Fibroblast of the aortic adventitia (primary cell): ENCODE data around the gene ZNF14. TPM values are rescaled to one million over a fixed set of nuclear protein-coding genes. Genes with fewer than 3 reads are reported as not detected.
"Not testable (repeated sequence)": the region's sequence is repeated elsewhere in the genome, so short reads cannot be mapped to it uniquely, and the experiment has no call there.

Source experiments
- DNase-seq: peaks from one replicate; pipeline ENCODE4 v3.0.0-alpha.2; 2010; ENCODE audit warnings: low read depth
- H3K4me3 ChIP-seq: 2 replicates; pipeline ENCODE4 v1.5.1; 2011; ENCODE audit warnings: low read depth, mild to moderate bottlenecking, control low read depth, low read length, moderate library complexity
- total RNA-seq: library from RNA; depleted of rRNA; stranded (reverse); fragments of >200 nt; gene quantifications from 2 replicates; pipeline ENCODE4 v1.2.3, GENCODE V29; 2012; ENCODE audit warnings: low replicate concordance
- TF ChIP-seq, protein P1 (sequence below): IDR thresholded peaks from 2 replicates; pipeline ENCODE4 v1.5.1; 2011; ENCODE audit warnings: mild to moderate bottlenecking, low read length, control low read depth, inconsistent platforms; ENCODE audit not compliant: insufficient read depth

Gene ZNF14
- total RNA-seq, 1 donor, result 4.6 TPM

- TF ChIP-seq, protein P1, sequence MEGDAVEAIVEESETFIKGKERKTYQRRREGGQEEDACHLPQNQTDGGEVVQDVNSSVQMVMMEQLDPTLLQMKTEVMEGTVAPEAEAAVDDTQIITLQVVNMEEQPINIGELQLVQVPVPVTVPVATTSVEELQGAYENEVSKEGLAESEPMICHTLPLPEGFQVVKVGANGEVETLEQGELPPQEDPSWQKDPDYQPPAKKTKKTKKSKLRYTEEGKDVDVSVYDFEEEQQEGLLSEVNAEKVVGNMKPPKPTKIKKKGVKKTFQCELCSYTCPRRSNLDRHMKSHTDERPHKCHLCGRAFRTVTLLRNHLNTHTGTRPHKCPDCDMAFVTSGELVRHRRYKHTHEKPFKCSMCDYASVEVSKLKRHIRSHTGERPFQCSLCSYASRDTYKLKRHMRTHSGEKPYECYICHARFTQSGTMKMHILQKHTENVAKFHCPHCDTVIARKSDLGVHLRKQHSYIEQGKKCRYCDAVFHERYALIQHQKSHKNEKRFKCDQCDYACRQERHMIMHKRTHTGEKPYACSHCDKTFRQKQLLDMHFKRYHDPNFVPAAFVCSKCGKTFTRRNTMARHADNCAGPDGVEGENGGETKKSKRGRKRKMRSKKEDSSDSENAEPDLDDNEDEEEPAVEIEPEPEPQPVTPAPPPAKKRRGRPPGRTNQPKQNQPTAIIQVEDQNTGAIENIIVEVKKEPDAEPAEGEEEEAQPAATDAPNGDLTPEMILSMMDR, result no peak
- H3K4me3 ChIP-seq, result no peak overlapping the region
- no peak for DNase-seq
Measured at GRCh38 chr19:19710506-19710905, 22.4 kb downstream of the ZNF14 start.

GRCh38 chr19:19704836-19705235 lies 28.1 kb downstream of the ZNF14 start:
- TF ChIP-seq, protein P1, result no peak
- H3K4me3 ChIP-seq, result no peak overlapping the region
- DNase-seq, result no peak

- not testable (repeated sequence) for DNase-seq, H3K4me3 ChIP-seq
Measured at GRCh38 chr19:19700493-19700892, 32.4 kb downstream of the ZNF14 start.

DNA sequence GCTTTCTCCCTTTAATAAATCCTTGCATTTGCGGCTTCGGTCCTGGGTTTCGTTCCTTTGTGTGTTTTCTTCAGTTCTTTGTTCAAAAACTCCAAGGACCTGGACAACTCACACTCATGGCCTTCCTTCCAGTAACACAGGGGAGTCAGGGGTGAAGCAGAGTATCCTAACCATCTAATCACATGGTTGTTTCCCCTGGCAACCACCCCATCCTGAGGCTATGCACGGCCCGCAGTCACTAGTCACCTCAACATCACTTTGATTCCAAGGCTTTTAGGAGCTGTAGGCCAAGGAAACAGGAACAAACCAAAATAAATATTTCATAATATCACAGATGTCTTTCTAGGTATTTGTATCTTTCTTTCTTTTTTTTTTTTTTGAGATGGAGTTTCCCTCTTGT lies 35.3 kb downstream of the ZNF14 start:
- no peak overlapping the region for H3K4me3 ChIP-seq
- TF ChIP-seq, protein P1, result no peak
- DNase-seq, result no peak

DNA sequence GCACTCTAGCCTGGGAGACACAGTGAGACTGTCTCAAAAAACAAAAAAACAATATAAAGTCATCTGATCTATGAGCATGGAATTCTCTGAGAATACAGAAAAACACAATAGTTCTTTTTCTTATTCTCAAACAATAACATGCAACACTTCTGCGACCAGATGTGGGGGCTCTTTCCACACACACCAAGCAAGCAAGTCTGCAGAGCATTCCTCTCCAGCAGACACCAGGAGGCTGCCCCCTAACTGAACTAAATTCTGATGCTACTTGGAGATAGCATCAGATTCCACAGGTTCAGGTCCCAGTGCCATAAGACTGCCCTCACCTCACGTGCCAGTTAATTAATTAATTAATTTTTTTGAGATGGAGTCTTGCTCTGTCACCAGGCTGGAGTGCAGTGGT lies 36.5 kb downstream of the ZNF14 start:
- TF ChIP-seq, protein P1, result no peak
- DNase-seq, result no peak
- H3K4me3 ChIP-seq, result no peak overlapping the region

GRCh38 chr19:19691683-19692082 lies 41.2 kb downstream of the ZNF14 start:
- H3K4me3 ChIP-seq, result no peak overlapping the region
- no peak for DNase-seq
- TF ChIP-seq, protein P1, result no peak

- DNase-seq, H3K4me3 ChIP-seq: not testable (repeated sequence)
Measured at GRCh38 chr19:19689023-19689422, 43.9 kb downstream of the ZNF14 start.

DNA sequence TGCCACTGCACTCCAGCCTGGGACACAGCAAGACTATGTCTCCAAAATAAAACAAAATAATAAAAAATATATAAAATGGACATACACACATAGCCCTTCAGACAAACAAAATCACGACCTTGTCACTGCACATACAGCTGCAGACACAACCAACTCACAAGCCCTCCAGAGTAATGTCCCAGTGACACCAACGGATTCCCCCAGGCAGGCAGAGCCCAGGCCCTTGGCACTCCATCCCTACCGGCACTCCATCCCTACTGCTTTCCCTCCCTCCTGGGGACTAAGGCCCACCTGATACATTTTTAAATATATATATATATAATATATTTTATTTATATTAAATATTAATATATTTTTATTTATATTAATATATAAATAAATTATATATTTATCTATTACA lies 45.8 kb downstream of the ZNF14 start:
- TF ChIP-seq, protein P1, result no peak
- DNase-seq, result no peak
- H3K4me3 ChIP-seq, result no peak overlapping the region
